Activated naive CD8-positive, alpha-beta T cell treated with anti-CD3 and anti-CD28 coated beads, Interleukin-2, amount 10 ng/mL, durations not matched to agents 7 days and 5 days (primary cell): ENCODE results near the gene WDCP. TPM values are rescaled to one million over a fixed set of nuclear protein-coding genes. Genes with fewer than 3 reads are reported as not detected.
A peak's percentile ranks its signal among the peaks of the same experiment; 100 is the strongest.

Source experiments
- ATAC-seq: fragments of 150-1000 bp; cut with Tn5 transposase; one replicate; pipeline ENCODE4 v1.10.0; 2021; ENCODE audit warnings: low read depth, moderate library complexity
- POLR2A ChIA-PET: fragments of 350-600 bp; sonication (Branson Sonifier 250); formaldehyde crosslinking; loops from one replicate; lab custom pipeline; 2021; ENCODE audit warnings: antibody characterized with exemption; lab: Charles Lee
- DNase-seq: peaks from one replicate; pipeline ENCODE4 v3.0.0; 2021
- H3K27ac Mint-ChIP-seq: one replicate; pipeline ENCODE4 v1.8.0; 2022; ENCODE audit warnings: mild to moderate bottlenecking, mixed read lengths
- H3K27me3 Mint-ChIP-seq: one replicate; pipeline ENCODE4 v1.8.0; 2022; ENCODE audit warnings: mild to moderate bottlenecking, moderate library complexity, mixed read lengths
- H3K36me3 Mint-ChIP-seq: one replicate; pipeline ENCODE4 v1.8.0; 2021; ENCODE audit warnings: mild to moderate bottlenecking, mixed read lengths
- H3K4me1 Mint-ChIP-seq: one replicate; pipeline ENCODE4 v1.8.0; 2021; ENCODE audit warnings: mixed read lengths
- H3K4me3 Mint-ChIP-seq: one replicate; pipeline ENCODE4 v1.8.0; 2022; ENCODE audit warnings: mild to moderate bottlenecking, moderate library complexity, mixed read lengths
- H3K9me3 Mint-ChIP-seq: one replicate; pipeline ENCODE4 v1.8.0; 2021; ENCODE audit warnings: mixed read lengths
- total RNA-seq, 2 experiments: library from RNA; stranded (reverse); gene quantifications; one replicate each; pipeline ENCODE4 v1.2.3, GENCODE V29; 2021

WDCP gene
- total RNA-seq, 2 experiments from 2014 or later: 15.6 to 19.4 TPM

DNA sequence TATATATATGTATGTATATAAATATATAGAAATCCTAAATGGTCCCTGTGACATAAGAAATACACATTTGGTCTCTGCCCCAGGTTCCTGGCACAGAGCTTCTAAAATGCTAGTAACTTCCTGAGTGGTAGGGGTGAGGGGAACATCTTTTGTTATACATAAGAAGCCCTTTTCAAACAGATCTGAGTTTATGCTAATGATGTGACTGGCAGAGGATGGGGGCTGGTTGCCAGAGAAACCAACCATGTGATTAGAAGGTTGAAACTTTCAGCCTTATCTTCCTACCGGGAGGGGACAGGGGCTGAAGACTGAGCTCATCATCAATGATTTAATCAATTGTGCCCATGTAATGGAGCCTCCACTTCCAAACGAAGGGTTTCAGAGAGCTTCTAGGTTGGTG is 21.0 kb downstream of the WDCP start:
- Mint-ChIP-seq H3K27ac (no peak overlapping the region), H3K36me3 (peaks cover 8% of the 10 kb centered on the region), H3K9me3 (no peaks in the 10 kb centered on the region), H3K4me1 (peaks cover 3% of the 10 kb centered on the region), H3K27me3 (no peaks in the 10 kb centered on the region), H3K4me3 (no peak overlapping the region)
- ATAC-seq: no peak
- DNase-seq: no peak
- POLR2A ChIA-PET: interaction anchor here (1.5 kb wide), 1 partner anchor 21 kb away, joined by 4 read pairs; no protein-coding TSS in a partner anchor

GRCh38 chr2:24024996-24025663 is 22.1 kb downstream of the WDCP start:
- DNase-seq (no peak), ATAC-seq (no peak)
- H3K4me1 Mint-ChIP-seq: no peaks in the 10 kb centered on the region
- no peaks in the 10 kb centered on the region for H3K27me3 Mint-ChIP-seq
- no peaks in the 10 kb centered on the region for H3K9me3 Mint-ChIP-seq
- peaks cover 3% of the 10 kb centered on the region for H3K36me3 Mint-ChIP-seq
- no peak overlapping the region for H3K4me3 Mint-ChIP-seq
- POLR2A ChIA-PET: no interaction called here
- H3K27ac Mint-ChIP-seq: no peak overlapping the region

GRCh38 chr2:24024018-24024417 is 23.2 kb downstream of the WDCP start:
- H3K27ac Mint-ChIP-seq: peak overlapping the region; percentile 82
- POLR2A ChIA-PET: no interaction called here

DNA sequence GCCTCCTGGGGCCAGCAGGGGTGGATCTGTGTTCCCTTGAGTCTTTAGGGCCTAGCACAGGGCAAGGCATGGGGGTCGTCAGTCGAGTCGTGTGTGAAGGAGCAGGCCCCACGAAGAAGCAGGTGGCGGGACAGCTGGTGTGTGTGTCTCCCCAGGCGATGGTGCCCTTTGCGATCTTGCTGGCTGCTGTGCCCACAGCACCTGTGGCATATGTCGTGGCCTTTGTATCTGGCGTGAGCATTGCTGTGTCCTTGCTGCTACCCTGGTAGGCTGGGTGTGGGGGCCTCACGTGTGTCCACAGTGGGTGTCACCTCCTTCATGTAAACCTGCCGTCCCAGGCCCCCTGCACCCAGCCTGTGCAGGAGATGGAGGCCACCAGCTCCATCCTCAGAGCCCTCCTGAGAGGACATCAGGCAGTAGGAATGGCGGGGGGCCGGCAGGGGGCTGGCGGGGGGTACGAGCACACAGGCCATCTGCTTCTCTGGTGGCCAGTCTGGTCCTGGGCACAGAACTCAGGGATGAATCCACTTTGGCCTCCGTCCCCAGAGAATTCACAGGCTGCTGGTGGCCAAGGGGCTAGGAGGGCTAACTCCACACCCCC is 24.1 kb downstream of the WDCP start:
- no peak overlapping the region for H3K27ac Mint-ChIP-seq
- H3K36me3 Mint-ChIP-seq: peaks cover 3% of the 10 kb centered on the region
- no peaks in the 10 kb centered on the region for H3K9me3 Mint-ChIP-seq
- DNase-seq (no peak), ATAC-seq (no peak)
- no peaks in the 10 kb centered on the region for H3K4me1 Mint-ChIP-seq
- POLR2A ChIA-PET: no interaction called here
- H3K4me3 Mint-ChIP-seq: no peak overlapping the region
- H3K27me3 Mint-ChIP-seq: no peaks in the 10 kb centered on the region

More at GRCh38 chr2:24024018-24024417, 23.2 kb downstream of the WDCP start:
- DNase-seq: no peak
- Mint-ChIP-seq H3K9me3 (no peaks in the 10 kb centered on the region), H3K36me3 (peaks cover 3% of the 10 kb centered on the region), H3K4me3 (no peak overlapping the region), H3K4me1 (no peaks in the 10 kb centered on the region), H3K27me3 (no peaks in the 10 kb centered on the region)
- ATAC-seq: no peak

DNA sequence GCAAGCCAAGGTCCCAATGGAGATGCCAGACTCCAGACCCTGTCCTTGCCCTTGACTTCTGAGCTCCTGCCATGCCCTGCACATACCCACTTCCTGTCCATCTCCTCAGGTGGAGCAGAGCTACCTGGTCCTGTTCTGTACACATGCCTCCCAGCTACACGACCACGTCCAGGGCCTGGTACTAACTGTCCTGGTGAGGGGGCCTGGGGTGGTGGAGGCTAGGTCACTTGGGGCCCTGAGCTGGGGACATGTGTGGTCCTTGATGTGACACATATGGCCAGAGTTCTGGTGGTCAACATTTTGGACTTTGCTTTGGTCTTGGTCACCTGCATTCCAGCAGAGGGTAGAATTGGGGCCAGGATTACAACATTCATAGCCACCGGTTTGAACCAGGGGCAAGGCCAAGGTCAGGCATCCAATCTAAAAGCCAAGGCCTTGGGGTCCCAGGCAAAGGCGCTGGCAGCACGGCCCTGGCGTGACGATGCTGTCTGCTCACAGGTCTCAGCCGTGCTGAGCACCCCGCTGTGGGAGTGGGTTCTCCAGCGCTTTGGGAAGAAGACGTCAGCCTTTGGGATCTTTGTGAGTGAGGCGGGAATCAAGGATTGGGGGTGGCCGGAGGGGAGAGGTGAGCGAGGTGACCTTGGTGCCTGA is 24.7 kb downstream of the WDCP start:
- Mint-ChIP-seq H3K27me3 (no peaks in the 10 kb centered on the region), H3K27ac (no peak overlapping the region), H3K4me3 (no peak overlapping the region), H3K36me3 (peaks cover 3% of the 10 kb centered on the region), H3K4me1 (no peaks in the 10 kb centered on the region), H3K9me3 (no peaks in the 10 kb centered on the region)
- ATAC-seq (no peak), DNase-seq (no peak)
- POLR2A ChIA-PET: no interaction called here

DNA sequence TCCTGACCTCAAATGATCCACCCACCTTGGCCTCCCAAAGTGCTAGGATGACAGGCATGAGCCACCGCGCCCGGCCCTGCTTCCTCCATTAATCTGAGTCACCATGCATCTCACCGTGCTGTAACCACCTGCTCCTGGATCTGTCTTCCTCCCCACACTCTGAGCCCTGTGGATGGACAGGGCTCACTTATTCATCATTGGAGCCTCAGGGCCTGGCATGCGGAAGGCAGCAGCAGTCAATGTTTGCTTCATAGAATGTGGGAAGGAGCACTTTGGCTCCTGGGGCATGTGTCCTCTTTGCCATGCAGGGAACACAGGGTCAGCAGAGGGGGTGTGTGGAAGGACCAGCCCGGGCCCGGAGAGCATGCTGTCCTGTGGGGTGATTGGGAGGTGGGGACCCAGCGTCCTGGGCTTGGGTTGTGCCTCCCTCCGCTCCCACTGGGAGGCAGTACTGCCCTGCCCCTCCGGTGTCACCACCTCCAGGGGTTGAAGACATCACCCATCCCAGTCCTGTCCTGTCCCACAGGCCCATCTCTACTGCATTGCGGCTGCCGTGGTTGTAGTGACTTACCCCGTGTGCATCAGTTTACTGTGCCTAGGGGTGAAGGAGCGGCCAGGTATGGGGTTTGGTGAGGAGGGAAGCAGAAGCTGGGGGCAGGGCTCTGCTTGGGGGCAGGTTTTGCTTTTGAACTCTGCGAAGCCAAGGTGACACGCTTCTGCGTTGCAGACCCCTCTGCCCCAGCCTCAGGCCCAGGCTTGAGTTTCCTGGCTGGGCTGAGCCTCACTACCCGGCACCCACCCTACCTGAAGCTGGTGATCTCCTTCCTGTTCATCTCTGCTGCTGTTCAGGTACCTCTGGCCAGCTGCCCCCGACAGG is 25.8 kb downstream of the WDCP start:
- H3K27me3 Mint-ChIP-seq: no peaks in the 10 kb centered on the region
- ATAC-seq (peak; percentile 62), DNase-seq (no peak)
- H3K9me3 Mint-ChIP-seq: no peaks in the 10 kb centered on the region
- POLR2A ChIA-PET: no interaction called here
- H3K4me1 Mint-ChIP-seq: no peaks in the 10 kb centered on the region
- H3K36me3 Mint-ChIP-seq: peaks cover 1% of the 10 kb centered on the region
- no peak overlapping the region for H3K27ac Mint-ChIP-seq
- H3K4me3 Mint-ChIP-seq: no peak overlapping the region

- no peaks in the 10 kb centered on the region for H3K9me3 Mint-ChIP-seq
- ATAC-seq (no peak), DNase-seq (no peak)
- H3K4me3 Mint-ChIP-seq: no peak overlapping the region
- H3K36me3 Mint-ChIP-seq: peaks cover 1% of the 10 kb centered on the region
- POLR2A ChIA-PET: no interaction called here
- H3K27ac Mint-ChIP-seq: no peak overlapping the region
- H3K4me1 Mint-ChIP-seq: no peaks in the 10 kb centered on the region
- H3K27me3 Mint-ChIP-seq: no peaks in the 10 kb centered on the region
Measured at GRCh38 chr2:24020244-24020643, 26.9 kb downstream of the WDCP start.

GRCh38 chr2:24019729-24020128 is 27.5 kb downstream of the WDCP start:
- no peak for ATAC-seq
- no peak overlapping the region for H3K27ac Mint-ChIP-seq
- POLR2A ChIA-PET: no interaction called here

GRCh38 chr2:24018241-24018640 is 28.9 kb downstream of the WDCP start:
- Mint-ChIP-seq H3K4me3 (no peak overlapping the region), H3K4me1 (no peaks in the 10 kb centered on the region), H3K27me3 (peaks cover 3% of the 10 kb centered on the region), H3K27ac (no peak overlapping the region), H3K9me3 (no peaks in the 10 kb centered on the region), H3K36me3 (no peaks in the 10 kb centered on the region)
- DNase-seq: no peak
- POLR2A ChIA-PET: no interaction called here
- ATAC-seq: no peak

More at GRCh38 chr2:24019729-24020128, 27.5 kb downstream of the WDCP start:
- Mint-ChIP-seq H3K27me3 (no peaks in the 10 kb centered on the region), H3K4me1 (no peaks in the 10 kb centered on the region), H3K36me3 (peaks cover 1% of the 10 kb centered on the region), H3K9me3 (no peaks in the 10 kb centered on the region), H3K4me3 (no peak overlapping the region)
- no peak for DNase-seq

DNA sequence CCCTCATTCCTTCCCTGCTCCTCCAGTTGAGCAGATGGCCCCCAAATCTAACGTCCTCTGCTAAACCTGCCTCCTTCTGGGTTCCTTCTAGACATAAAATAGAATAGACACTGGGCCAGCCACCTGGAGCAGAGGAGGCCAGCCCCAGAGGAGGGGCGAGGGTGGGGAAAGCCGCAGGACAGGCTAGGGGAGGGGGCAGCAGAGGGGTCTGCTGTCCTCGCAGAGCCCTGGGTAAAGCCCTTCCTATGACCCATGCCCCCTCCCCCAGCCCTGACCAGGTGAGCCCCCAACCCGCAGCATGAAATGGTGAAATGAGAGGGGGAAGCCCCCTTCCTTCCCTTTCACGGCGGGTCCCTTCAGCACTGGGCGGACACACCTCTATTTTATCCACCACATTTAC is 29.5 kb downstream of the WDCP start:
- H3K27me3 Mint-ChIP-seq: peaks cover 3% of the 10 kb centered on the region
- POLR2A ChIA-PET: no interaction called here
- ATAC-seq (no peak), DNase-seq (no peak)
- H3K9me3 Mint-ChIP-seq: no peaks in the 10 kb centered on the region
- H3K36me3 Mint-ChIP-seq: no peaks in the 10 kb centered on the region
- H3K4me1 Mint-ChIP-seq: no peaks in the 10 kb centered on the region
- no peak overlapping the region for H3K27ac Mint-ChIP-seq
- no peak overlapping the region for H3K4me3 Mint-ChIP-seq

- H3K27ac Mint-ChIP-seq: no peak overlapping the region
- POLR2A ChIA-PET: no interaction called here
- H3K27me3 Mint-ChIP-seq: peaks cover 6% of the 10 kb centered on the region
- DNase-seq: no peak
- H3K4me1 Mint-ChIP-seq: no peaks in the 10 kb centered on the region
- no peak for ATAC-seq
- no peak overlapping the region for H3K4me3 Mint-ChIP-seq
- H3K36me3 Mint-ChIP-seq: no peaks in the 10 kb centered on the region
- H3K9me3 Mint-ChIP-seq: no peaks in the 10 kb centered on the region
Measured at GRCh38 chr2:24016853-24017703, 30.1 kb downstream of the WDCP start.

GRCh38 chr2:24016376-24016761 is 30.8 kb downstream of the WDCP start:
- peaks cover 13% of the 10 kb centered on the region for H3K27me3 Mint-ChIP-seq
- DNase-seq: no peak
- no peak for ATAC-seq
- H3K4me3 Mint-ChIP-seq: no peak overlapping the region
- peaks cover 2% of the 10 kb centered on the region for H3K4me1 Mint-ChIP-seq
- H3K27ac Mint-ChIP-seq: no peak overlapping the region
- POLR2A ChIA-PET: no interaction called here
- H3K36me3 Mint-ChIP-seq: no peaks in the 10 kb centered on the region
- H3K9me3 Mint-ChIP-seq: no peaks in the 10 kb centered on the region
